GM21526 (cell line): ENCODE results near the gene ZNF792.
"Not testable (repeated sequence)": the region's sequence is repeated elsewhere in the genome, so short reads cannot be mapped to it uniquely, and the experiment has no call there.

Source experiments
- ATAC-seq: cut with Tn5 transposase; IDR thresholded peaks from one replicate; pipeline ENCODE4 v1.9.1; 2021; ENCODE audit warnings: moderate library complexity; ENCODE audit not compliant: unreplicated experiment, low FRiP score

Gene ZNF792

DNA sequence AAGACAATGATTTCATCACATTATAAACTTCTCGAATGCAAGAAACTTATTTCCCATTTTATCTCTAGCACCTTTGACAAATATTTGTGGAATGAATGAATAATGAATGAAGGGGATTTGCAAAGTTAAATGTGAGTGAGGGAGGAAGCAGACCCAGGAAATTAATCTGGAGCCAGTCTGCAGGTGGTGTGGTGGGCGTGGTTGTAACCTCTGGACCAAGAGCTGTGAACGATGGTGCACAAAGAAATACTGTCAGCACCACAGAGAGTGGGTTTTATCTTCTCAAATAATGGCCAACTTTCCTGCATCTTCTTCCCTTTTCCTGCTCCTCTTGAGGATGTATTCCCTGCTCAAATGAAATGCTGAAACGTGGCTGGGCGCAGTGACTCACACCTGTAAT lies 11.0 kb upstream of the ZNF792 start:
- ATAC-seq: no peak

DNA sequence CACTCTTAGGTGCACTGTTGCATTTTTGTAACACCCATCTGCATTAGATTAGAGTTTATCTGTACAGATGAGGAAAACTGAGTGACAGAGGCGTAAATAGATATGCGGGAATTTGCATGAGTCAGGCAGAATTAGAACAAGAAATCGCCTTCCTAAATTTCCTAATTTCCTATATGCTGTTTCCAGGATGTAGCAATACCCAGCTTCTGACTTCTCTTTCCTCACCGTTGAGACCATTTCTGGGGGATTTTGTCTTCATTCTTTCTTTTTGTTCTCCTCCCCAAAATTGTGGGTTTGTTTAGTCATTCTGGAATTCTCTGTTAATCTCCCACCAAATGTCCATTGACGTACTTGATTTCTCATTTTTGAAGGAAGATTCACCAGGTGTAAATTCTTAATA lies 10.6 kb upstream of the ZNF792 start:
- ATAC-seq: no peak

DNA sequence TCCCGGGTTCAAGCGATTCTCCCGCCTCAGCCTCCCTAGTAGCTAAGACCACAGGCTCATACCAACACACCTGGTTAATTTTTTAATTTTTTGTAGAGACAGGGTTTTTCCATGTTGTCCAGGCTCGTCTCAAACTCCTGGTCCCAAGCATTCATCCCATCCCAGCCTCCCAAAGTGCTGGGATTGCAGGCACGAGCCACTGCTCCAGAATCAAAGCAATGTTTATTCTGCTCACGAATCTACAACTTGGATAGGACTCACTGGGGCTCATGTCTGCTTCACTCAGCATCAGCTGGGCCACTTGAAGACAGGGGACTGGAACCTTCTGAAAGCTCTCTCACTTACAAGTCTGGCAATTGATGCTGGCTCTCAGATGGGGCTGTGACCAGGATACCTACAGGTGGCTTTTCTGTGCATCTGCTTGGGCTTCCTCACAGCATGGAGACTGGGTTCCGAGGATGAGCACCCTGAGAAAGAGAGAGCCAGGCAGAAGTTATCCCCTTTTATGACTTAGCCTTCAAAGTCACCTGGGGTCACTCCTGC lies 8.2 kb upstream of the ZNF792 start:
- ATAC-seq: no peak

DNA sequence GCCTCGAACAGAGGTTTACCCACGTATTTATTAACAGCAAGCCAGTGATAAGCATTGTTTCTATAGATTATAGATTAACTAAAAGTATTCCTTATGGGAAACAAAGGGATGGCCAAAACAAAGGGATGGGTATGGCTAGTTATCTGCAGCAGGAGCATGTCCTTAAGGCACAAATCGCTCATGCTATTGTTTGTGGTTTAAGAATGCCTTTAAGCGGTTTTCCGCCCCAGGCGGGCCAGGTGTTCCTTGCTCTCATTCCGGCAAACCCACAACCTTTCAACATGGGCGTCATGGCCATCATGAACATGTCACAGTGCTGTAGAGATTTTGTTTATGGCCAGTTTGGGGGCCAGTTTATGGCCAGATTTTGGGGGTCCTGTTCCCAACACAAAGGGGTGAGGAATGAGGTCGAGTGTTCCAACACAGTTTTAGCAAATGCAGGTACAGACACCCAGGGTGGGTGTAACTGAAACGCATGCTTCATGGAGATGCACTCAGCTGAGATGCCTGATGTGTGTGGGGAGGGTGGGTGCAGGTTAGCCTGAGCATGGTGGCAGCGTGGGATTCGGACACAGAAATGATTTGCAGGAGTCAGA lies 6.3 kb upstream of the ZNF792 start:
- not testable (repeated sequence) for ATAC-seq

DNA sequence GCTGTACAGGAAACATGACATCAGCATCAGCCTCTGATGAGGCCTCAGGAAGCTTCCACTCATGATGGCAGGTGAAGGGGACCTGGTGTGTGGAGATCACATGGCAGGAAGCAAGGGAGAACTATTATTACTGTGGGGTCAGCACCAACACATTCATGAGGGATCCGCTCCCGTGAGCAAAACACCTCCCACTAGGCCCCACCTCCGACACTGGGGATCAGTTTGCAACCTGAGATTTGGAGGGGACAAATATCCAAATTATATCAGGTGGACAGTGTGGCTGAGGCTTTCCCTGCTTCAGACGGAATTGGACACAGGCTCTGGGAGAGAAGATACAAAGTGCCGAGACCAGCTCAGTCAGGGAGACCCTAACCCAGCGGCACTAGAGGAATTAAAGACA lies 5.7 kb upstream of the ZNF792 start:
- ATAC-seq: no peak

DNA sequence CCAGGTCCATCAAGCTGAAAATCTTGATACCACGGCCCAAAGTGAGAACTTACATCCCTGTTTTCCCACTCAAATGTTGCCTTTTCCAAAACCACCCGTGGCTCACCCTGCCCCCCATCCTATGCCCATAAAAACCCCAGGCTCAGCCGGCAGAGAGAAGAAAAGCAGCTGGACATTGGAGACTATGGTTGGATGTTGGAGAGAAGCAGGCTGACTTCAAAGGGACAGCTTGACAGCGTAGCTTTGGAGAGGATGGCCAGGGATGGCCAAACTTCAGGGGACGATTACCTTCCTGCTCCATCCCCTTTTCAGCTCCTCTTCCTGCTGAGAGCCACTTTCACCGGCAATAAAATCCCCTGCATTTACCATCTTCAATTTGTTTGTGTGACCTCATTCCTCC lies 3.5 kb upstream of the ZNF792 start:
- ATAC-seq: no peak

DNA sequence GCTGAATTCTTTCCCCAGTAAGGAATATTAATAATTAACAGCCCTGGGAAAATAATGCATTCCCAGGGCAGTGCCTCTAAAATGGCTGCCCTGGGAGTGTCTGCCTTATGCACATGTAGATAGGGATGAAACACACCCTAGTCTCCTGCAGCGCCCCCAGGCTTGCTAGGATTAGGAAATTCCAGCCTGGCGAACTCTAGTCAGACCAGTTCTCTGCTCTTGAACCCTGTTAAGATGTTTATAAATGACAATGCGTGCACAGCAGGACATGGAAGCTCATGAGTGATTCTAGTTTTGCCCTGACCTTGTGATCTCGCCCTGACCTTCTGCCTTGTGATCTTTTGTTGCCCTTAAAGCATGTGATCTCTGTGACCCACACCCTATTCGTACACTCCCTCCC lies 1.5 kb upstream of the ZNF792 start:
- ATAC-seq: not testable (repeated sequence)

DNA sequence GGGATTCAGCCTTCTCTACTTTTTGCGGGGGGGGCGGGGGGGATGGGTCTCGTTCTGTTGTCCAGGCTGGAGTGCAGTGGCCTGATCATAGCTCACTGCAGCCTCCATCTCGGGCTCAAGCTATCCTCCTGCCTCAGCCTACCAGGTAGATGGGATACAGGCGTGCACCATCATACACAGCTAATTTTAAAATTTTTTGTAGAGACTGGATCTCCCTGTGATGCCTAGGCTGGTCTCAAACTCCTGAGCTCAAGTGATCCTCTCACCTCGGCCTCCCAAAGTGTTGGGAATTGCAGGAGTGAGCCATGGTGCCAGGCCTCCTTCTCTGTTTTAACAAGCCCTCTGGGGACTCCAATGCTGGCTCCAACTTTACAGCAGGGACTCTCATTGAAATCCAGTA lies 569 bp upstream of the ZNF792 start:
- ATAC-seq: no peak

DNA sequence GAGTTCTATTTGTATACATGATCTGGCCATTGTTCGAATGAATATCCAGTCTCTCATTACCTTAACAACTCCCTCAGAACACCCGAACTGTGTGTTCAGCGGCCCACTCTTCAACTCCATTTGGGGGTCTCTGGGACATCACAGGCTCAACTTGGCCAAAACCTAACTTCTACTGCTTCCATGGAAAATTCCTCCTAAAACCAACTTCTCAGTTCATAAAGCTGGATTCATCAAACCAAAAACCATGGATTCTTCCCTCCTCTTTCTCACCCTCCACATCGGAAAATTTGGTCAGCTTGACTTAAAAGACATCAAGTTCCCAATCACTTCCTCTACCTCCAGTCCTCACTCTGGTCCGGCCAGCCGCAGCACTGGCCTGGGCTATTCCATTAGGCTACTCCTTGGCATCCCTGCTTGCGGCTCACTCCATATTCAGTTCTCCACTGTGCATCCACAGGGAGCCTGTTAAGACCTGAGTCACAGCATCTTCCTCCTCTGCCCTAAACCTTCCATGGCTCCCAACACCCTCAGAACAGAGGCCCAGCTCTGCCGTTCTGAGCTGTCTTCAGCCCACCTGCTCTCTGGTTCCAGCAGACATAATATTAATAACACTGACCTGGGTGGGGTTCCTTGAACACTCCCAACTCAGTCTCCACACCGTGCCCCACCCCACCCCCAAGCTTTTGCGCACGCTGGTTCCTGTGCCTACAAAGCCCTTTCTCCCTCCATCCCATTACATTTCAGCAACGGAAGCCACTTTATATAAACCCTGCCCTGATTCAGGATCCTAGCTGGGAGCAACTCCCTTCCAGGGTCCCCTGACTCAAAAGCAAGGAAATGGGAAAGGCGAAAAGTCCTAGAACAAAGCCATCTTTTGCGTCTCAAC lies 1.1 kb downstream of the ZNF792 start:
- no peak for ATAC-seq

DNA sequence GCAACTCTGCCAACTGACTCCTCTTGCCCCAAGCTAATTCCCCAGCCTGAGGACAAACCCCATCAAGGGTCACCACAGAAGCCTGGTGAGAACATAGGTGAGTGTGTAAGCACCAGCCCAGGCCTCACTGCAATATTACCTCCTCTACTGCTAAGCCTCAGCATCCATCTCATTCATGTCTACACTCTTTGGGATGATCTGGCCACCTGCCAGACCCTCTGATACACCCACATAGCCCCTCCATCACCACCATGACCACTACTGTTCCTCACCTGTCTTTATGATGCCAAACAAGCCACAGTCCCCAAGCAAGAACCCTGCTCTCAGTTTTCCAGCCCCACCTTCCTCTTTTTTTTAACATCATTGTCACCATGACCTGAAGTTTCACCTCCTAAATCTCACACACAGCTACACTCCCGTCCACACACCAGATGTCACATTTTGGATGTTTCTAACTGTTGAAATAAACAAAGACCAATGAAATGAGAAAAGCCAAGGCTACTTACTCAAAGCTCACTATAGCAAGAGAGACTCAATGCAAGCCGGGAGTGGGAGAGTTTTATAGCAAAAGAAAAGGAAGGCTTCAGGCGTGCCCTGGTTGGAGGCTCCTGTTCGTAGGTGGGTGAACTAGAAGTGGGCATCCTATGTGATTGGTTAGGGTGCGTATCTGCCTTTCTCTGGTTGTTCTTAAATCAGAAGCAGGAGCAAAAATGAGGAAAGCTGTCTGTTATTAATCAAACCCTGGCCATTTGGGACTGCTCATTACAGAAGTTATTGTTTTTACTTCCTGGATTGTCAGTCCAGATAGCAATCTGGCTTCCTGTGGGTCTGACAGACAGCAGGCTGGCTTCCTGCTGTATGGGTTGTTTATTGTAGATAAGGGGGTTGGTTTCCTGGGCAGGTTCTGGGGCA lies 2.0 kb downstream of the ZNF792 start:
- no peak for ATAC-seq

DNA sequence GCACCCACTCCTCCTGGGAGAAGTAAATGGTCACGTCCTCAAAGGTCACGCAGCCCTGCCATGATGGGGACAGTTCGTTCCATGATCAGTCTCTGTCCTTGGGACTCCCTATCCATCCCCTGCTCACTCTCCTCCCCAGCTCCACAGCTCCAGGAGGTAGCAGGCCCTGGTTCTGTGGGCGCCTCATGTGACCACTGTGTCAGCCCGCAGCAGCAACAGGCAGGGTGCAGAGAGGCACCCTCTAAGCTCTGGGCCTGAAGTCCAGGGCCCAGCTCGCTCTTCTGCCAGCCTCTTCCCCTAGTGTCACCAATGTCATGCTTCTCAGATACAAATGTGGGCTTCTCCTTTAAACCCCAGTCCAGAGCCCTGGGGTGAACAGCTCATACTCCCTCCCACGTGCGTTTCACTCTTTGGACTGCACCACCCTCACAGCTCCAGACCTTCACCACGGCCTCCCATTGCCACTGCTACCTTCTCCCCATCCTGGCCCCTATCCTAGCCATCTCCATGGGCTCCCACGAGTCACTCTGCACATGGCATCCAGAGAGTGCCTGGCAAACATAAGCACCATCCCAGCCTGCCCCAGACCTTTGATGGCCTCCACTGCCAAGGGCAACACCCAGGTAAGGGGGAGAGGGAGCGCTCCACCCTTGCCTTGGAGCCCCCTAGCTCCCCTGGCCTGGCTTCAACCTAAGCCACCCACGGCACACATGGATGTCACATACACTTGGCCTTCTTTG lies 2.9 kb downstream of the ZNF792 start:
- ATAC-seq: no peak

DNA sequence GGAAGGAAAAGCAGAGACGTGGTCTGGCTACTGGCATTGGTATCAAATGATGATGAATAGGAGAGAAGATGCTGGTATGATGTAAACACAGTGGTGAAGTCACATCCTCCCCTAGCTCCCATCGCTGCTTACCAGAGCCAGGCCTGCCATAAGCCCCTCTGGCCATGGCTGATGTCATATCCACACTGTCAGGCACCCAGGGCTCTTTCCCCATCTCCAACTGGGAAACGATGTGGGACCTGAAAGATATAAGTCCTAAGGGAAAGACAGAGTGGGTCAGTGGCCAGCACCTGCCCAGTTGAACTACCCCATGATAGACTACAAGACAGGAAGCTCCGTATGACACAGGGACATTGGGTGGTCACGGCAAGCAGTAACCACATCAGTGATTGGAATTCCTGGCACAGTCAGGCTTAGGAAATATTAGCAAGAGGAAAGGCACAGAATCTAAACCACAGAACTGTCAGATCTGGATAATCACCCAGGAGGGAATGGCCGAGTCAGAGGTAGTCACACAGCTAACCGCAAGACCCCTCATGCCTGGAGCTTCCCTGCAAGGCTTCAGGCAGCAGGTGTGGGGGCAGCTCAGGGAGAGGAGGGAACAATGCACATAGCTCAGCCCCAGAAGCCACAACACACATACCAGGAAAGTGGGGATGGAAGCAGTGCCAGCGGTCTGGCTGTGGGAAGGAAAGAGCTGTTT lies 3.8 kb downstream of the ZNF792 start:
- ATAC-seq: no peak

DNA sequence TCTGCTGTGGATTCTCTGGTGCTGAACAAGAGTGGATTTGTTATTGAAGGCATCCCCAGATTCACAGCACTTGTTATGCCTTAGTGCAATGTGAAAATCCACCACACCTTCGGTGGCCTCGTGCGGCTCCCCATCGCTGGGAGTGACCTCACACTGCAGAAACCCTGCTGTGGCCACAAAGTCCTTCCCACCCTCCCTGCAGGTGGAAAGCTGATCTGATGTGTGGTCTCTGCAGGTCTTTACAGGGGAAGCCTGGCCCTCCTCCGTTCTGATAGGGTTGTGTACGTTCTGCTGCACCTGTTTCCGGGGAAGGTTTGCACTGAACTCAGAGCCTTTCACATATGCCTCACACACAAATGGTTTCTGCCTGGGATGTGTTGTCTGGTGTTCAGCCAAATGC lies 5.0 kb downstream of the ZNF792 start:
- no peak for ATAC-seq

DNA sequence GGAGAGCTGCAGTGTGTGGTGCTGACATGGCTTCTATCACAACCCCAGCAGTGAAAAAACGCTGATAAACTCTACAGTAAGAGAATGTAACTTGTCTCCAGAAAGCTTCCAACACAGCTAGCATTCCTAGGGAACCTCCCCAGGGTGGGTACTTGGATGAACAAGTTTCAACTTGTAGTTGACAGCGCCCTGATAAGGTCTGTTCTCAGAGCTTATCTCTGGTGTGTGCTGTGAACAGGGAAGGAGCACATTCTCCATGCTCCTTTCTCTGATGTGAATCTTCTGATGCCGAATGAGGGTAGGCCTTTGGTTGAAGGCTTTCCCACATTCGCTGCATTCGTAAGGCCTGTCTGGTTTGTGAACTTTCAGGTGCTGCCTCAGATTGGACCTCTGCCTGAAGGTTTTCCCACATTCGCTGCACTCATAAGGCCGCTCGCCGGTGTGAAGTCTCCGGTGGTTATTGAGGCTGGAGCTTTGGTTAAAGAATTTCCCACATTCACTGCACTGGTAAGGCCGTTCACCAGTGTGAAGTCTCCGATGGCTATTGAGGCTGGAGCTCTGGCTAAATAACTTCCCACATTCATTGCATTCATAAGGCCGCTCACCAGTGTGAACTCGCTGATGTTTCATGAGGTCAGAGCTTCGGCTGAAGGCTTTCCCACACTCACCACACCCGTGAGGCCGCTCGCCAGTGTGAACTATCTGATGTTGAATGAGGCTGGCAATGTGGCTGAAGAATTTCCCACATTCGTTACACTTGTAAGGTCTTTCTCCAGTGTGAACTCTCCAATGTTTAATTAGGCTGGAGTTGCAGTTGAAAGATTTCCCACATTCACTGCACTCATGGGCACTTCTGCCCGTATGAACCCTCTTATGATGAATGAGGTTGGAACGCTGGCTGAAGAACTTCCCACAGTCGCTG lies 5.9 kb downstream of the ZNF792 start:
- no peak for ATAC-seq

DNA sequence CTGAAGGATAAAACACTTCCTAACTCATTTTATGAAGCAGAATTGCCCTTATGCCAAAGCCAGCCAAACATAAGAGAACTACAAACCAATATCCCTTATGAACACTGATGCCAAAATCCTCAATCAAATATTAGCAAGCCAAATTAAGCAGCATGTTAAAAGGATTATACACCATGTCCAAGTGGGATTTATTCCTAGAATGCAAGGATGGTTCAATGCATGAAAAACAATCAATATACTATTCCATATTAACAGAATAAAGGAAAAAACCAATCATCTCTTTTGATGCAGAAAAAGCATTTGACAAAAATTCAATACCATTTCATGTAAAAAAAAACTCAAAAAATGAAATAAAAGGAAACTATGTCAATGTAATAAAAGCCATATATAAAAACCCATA lies 10.9 kb downstream of the ZNF792 start:
- ATAC-seq: no peak

DNA sequence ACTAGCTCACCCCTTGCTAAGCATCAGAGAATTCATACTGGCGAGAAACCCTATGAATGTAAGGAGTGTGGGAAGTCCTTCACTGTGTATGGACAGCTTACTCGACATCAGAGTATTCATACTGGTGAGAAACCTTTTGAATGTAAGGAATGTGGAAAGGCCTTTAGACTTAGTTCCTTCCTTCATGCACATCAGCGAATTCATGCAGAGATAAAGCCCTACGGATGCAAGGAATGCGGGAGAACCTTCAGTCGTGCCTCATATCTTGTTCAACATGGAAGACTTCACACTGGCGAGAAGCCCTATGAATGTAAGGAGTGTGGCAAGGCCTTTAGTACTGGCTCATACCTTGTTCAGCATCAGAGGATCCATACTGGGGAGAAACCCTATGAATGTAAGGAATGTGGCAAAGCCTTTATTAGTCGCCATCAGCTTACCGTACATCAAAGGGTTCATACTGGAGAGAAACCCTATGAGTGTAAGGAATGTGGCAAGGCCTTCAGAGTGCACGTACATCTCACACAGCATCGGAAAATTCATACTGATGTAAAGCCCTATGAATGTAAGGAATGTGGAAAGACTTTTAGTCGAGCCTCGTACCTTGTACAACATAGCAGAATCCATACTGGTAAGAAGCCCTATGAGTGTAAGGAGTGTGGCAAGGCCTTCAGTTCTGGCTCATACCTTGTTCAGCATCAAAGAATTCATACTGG lies 20.0 kb downstream of the ZNF792 start:
- ATAC-seq: no peak

DNA sequence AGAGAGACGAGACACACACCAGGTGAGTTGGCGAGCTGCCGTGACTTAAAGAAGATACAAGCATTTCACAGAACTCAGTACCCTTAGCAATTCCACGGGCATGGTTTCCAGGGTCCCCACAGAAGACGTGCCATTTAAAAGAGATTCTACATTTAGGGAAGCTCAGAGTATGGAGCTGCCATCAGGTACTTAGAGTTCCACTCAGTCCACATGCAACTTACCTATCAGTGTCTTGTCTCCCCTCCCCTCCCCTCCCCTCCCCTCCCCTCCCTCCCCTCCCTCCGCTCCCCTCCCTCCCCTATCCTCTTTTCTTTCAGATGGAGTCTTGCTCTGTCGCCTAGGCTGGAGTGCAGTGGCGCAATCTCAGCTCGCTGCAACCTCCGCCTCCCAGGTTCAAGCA lies 25.1 kb downstream of the ZNF792 start:
- ATAC-seq: no peak

DNA sequence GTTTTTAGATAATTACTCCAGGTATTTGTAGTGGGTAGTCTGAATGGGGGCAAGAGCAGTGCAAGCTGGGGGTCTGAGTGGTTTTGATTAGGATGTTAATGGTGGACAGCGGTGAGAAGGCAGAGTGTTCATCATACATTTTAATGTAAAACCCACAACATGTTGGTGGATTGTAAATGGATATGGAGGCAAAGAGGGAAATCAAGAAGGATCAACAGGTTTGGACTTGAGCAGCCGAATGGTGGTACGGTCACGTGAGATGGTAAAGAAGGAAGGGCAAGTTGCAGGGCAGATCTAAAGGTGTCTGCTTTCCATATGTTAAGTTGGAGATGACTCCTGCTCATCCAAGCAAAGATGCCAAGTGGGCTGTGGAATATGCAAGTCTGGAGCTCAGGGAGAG lies 27.8 kb downstream of the ZNF792 start:
- no peak for ATAC-seq
